Measurements from ENCODE around the gene ARMC12.

The ARMC12 gene

GRCh38 chr6:35728683-35729678 is 7.9 kb upstream of the ARMC12 start:
- no peak for TF ChIP-seq CTCF (IDR thresholded peaks at IDR 0.05)

- TF ChIP-seq CTCF (IDR thresholded peaks at IDR 0.05), result no peak
These were observed 7.1 kb upstream of the ARMC12 start for GRCh38 chr6:35729722-35730121.

- TF ChIP-seq CTCF (IDR thresholded peaks at IDR 0.05), result no peak
These were observed 6.0 kb upstream of the ARMC12 start for GRCh38 chr6:35730745-35731413.

GRCh38 chr6:35731414-35731735 is 5.5 kb upstream of the ARMC12 start:
- no peak for TF ChIP-seq CTCF (IDR thresholded peaks at IDR 0.05)

- no peak for TF ChIP-seq CTCF (IDR thresholded peaks at IDR 0.05)
These were observed 4.9 kb upstream of the ARMC12 start for GRCh38 chr6:35731736-35732532.

- no peak for TF ChIP-seq CTCF (IDR thresholded peaks at IDR 0.05)
These were observed 3.2 kb upstream of the ARMC12 start for GRCh38 chr6:35733633-35734032.

- TF ChIP-seq CTCF (IDR thresholded peaks at IDR 0.05), result no peak
These were observed 1.4 kb upstream of the ARMC12 start for GRCh38 chr6:35735452-35735851.

Data from LNCAP (cell line).